Endometrial microvascular endothelial cells (primary cell): ENCODE data around the gene LUZP1. TPM values are rescaled to one million over a fixed set of nuclear protein-coding genes. Genes with fewer than 3 reads are reported as not detected.

ENCODE experiments used
- in situ Hi-C: cut with HindIII; loops from 2 replicates; pipeline ENCODE4 v1.10.0; 2017; ENCODE audit warnings: low sequenced_read_pairs, low pct_unique_long_range_greater_than_20kb; ENCODE audit errors: inconsistent ontology term
- total RNA-seq: library from RNA; depleted of rRNA; stranded (reverse); fragments of >200 nt; gene quantifications from one replicate; pipeline ENCODE4 v1.2.3, GENCODE V29; 2015; ENCODE audit errors: inconsistent ontology term

The LUZP1 gene
- total RNA-seq, 1 donor from 2014 or later = 44.9 TPM

GRCh38 chr1:23124259-23125026 lies 44.2 kb downstream of the LUZP1 start:
- in situ Hi-C loops = no loop called here

GRCh38 chr1:23123528-23123927 lies 45.1 kb downstream of the LUZP1 start:
- in situ Hi-C loops = no loop called here

DNA sequence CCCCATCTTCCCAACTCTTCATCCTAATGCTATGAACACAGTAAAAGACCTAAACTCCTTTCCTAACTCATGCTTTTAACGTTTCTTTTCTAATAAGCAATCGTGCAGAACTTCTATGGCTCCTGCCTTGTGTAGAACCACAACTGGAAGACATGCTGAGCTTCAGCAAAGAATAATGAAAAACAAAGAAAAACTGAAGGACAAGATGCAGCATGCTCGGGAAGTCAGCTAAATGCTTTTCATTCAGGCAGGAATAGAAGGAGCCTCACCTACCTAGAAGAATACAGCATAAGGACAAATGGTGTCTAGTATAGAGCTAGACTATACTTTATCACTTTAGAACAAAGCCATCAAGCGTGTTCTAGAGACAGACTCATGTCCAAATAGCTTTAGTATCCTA lies 45.9 kb downstream of the LUZP1 start:
- in situ Hi-C loops = no loop called here

GRCh38 chr1:23122023-23122748 lies 46.5 kb downstream of the LUZP1 start:
- in situ Hi-C loops = no loop called here

GRCh38 chr1:23120383-23120782 lies 48.3 kb downstream of the LUZP1 start:
- in situ Hi-C loops = no loop called here

DNA sequence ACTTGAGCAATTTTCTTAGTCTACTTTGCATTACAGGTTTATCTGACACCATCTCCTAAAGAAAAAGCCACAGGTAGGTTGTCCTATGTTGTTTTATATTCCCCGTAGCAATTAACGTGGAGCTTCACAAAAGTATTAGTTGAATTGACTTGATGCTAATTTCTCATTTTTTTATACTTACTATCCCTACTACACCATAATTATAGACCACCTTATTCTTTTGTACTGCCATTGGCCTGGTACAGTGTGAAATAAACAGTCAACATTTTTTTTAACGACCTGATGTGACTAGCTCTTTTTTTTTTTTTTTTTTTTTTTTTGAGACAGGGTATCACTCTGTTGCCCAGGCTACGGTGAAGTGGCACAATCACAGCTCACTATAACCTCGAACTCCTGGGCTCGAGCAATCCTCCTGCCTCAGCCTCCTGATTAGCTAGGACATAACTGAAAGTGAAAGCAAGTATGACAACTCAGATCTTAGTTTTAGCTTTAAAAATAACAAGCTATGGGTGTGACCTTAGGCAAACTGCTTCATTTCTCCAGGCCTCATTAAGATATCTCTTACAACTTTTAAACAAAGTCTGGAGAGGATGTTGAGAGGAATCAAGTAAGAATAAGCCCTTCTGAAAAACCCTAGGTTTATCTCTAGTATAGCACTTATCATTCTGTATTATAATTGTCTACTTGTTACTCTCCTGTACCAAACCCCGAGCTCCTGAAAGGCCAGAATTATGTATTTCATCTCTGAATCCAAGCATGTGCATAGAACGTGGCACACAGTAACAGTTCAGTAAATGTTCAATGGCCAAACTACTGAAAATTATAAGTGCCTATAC lies 49.5 kb downstream of the LUZP1 start:
- in situ Hi-C loops = no loop called here

- in situ Hi-C loops = no loop called here
Observed at GRCh38 chr1:23118407-23118806, 50.2 kb downstream of the LUZP1 start.

DNA sequence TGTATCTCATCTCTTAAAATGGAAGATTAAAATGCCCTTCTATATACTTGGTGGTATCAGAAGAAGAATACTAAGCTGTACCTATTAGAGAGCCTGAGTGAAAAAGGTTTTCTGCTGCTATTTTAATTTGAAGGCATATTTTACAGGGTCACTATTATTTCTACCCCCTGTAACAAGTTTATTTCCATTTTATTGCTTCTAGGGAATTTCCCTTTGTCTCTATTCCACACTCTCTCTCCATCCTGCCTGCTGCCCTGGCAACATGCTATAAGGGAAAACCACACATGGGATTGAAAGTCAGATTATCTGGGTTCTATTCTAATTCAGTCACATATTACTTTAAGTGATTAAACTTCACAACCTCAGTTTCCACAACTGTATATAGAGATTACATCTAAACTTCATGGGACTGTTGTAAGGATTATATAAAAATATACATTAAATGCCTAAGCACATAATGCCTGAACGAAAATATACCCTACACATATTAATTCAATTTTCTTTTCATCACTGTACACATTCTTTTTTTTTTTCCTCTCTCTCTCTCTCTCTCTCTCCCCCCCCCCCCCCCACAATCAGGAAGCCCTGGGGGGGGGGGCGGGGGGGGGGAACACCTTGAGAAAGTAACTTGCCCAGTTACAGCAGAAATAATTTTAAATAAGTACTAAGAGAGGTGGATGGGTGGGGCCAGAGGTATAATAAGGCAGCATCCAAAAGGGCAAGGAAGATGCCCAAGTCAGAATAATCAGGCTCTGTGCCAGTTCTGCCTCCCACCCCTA lies 51.5 kb downstream of the LUZP1 start:
- in situ Hi-C loops = no loop called here

DNA sequence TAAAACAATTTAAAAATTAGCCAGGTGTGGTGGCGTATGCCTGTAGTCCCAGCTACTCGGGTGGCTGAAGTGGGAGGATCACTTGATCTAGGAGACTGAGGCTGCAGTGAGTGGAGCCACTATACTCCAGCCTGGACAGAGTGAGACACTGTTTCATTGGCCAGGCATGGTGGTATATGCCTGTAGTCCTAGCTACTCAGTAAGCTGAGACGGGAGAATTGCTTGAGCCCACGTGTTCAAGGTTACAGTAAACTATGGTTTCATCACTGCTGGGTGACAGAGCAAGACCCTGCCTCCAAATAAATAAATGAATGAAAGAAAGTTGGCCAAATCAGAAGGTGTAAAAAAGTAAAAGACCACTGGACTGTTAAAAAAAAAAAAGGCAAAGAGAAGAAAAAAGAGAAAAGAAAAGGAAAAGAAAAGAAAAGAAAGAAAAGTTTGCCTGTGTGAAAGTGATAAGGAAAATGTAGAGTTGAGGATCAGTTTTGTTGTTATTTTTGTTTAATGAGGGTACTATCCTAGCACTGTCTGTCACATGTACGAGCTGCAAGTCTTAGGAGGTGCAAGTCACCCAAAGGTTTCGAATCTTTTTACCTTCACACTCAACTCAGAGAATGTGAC lies 52.3 kb downstream of the LUZP1 start:
- in situ Hi-C loops = no loop called here

DNA sequence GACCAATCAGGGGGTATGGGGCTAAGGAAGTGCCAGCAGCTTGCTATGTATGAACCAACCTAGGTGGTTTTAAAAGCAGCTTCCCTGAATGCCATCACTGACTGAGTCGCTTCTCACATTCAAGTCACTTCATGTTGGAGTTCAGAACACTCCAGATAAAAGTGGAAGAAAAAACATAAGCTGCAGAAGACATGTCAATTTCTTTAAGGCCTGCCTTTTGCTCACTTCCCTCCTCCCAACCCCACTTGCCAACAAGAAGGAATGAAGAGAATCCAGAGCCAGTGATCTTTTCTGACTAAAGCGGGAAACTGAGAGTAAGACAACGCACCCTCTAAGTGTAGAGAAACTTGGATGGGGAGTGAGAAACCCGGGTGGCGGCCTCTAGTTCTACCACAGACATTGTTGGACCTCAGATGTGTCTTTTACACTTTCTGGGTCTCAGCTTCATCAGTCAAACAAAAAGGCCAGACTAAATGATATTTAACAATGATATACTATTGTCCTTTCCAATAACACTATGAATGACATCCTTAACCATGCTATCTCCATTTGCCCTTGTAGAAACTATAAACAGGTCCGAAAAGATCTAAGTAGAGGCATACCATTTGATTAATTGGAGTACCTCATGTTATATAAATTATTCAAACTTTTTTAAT lies 54.1 kb downstream of the LUZP1 start:
- in situ Hi-C loops = no loop called here

DNA sequence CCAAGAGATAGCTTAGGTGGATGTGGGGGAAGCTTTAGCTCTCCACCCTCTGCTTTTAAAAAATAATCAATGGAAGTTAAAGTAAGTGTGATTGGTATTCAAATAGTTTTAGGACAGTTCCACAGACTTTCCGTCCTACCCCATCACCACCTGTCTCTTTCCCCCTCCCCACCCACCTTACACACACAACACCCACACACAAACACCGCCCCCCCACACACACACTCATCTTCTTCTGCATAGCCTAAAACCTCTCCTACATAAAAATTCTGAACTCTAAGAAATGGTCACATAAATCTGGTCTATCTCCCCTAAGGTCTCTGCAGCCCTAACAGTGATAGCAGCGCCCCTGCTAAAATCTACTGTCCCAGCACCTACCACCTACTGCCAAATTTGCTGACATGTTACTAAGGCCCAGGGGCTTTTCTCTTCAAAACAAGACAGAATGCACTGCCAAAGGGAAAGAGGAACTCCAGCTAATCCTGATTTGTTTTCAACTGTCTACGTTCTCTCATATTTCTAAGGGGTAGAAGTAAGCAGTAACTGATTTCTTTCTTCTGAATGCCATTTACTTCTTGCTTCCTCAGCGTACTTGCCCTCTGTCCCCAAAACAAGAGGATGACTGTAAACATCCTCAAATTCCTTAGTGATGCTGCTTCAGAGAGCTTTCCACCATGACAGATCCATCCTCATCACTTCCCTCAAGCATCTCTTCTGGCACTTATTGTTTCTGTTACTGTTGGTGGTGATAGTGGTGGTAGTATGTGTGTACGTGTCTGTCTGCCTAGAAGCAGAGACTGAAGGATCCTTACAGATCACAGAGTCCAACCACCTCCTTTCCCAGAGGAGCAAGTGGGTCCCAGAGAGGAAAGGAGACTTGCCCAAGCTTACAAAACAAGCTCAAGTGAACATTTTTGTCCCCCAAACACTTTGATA lies 56.8 kb downstream of the LUZP1 start:
- in situ Hi-C loops = no loop called here

DNA sequence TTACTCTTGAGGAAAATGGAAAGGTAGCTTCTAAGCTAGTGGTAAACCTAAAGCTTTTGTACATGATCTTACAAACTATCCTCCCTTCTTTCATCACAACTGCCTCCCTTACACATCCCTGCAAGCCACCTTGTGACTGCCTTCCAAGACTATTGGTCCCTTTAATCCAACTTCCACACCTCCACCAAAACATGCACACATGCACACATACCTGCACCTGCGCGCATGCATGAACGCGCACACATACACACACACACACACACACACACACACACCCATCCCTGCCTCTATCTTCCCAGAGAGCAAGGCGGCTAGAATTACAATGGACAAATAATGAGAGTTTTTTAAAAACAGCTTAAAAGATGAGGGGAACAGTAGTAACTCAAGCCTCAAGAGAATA lies 58.3 kb downstream of the LUZP1 start:
- in situ Hi-C loops = no loop called here

DNA sequence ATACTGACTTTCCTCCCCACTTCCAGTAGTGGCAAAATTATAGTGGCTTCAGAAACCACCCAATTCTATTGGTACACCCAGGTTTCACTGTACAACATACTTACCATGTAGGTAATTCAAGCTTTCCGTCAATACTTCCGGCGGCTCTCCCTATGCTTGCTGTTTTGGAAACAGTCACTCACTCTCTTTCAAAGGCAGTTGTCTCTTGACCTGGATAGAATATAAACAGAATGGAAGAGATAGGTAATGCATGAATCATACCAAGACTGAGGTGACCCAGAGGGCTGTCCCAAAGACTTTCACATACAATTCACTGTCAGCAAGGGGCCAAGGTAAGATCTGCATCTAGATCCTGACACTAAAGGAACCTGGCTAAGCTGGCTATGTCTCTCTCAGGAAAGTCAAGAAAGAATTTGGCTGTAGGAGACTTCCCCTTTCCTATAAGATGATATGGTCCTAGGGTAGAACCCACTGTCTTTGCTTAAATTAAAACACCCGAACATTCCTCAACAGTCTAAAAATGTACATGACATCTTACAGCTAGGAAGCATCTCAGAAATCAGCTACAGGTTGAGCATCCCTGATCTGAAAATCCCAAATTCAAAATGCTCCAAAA lies 59.6 kb downstream of the LUZP1 start:
- in situ Hi-C loops = no loop called here

DNA sequence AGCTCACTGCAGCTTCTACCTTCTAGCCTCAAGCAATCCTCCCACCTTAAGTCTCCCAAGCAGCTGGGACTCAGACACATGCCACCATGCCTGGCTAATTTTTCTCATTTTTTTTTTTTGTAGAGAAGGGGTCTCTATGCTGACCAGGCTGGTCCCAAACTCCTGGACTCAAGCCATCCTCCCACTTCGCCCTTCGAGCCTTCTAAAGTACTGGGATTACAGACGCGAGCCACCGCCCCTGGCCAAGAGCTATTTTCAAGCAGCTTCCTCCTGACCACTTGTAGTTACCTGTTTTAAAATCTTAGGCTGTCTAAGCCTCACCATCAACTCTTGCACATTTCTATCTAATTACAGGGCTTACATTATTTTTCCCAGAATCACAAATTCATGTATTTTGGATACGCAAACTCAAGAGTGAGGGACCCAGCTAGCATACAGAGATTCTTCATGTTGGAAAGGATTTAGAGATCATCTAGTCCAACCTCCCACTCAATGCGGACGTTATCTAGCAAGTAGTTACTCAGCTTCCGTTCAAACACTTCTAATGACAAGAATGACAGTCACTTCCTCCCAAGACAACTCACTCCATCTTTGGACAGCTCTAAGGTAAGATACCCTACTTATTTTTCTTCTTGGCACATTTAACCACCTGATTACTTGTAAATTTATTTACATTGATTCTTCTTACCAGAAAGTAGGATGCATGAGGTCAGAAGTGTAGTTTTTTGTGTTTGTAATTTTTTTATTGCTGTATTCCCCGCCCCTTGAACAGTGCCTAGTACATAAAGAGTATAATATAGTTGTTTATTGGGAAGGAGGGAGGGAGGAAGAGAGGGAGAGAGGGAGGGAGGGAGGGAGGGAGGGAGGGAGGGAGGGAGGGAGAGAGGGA lies 65.4 kb downstream of the LUZP1 start:
- in situ Hi-C loops = no loop called here

GRCh38 chr1:23102289-23102688 lies 66.4 kb downstream of the LUZP1 start:
- in situ Hi-C loops = no loop called here

- in situ Hi-C loops = no loop called here
Observed at GRCh38 chr1:23101887-23102286, 66.8 kb downstream of the LUZP1 start.
